Testis (tissue), 3 donors: ENCODE results near the gene COG4. TPM values are rescaled to one million over a fixed set of nuclear protein-coding genes. Genes with fewer than 3 reads are reported as not detected.

Experiments
- DNase-seq: peaks from one replicate; pipeline ENCODE4 v3.0.0-alpha.2; 2019
- H3K27ac ChIP-seq, 2 donors: fragments of 200-600 bp; sonication (generic); one replicate each; pipeline ENCODE4 v1.5.1; 2019
- H3K27me3 ChIP-seq: fragments of 200-600 bp; sonication (generic); one replicate; pipeline ENCODE4 v1.5.1; 2019
- H3K36me3 ChIP-seq: fragments of 200-600 bp; sonication (generic); one replicate; pipeline ENCODE4 v1.5.1; 2017; ENCODE audit warnings: low read depth; ENCODE audit errors: missing control alignments
- H3K4me1 ChIP-seq: fragments of 200-600 bp; sonication (generic); one replicate; pipeline ENCODE4 v1.5.1; 2019
- H3K4me3 ChIP-seq, 2 donors: fragments of 200-600 bp; sonication (generic); one replicate each; pipeline ENCODE4 v1.5.1; 2017 to 2019
- H3K9me3 ChIP-seq: fragments of 200-600 bp; sonication (generic); one replicate; pipeline ENCODE4 v1.5.1; 2017
- POLR2A ChIP-seq: fragments of 450-650 bp; IDR thresholded peaks from one replicate; pipeline ENCODE4 v1.6.1; 2017; ENCODE audit warnings: antibody characterized with exemption, mild to moderate bottlenecking, moderate library complexity
- WGBS, 2 donors: methylation state at CpG; one replicate each; pipeline ENCODE4 v1.1.5; 2018; 5-methylcytosine and 5-hydroxymethylcytosine counted together
- intact Hi-C: fragments of 100-400 bp; cut with DNase I; formaldehyde crosslinking; loops from one replicate; pipeline ENCODE4 v1.15.1; 2023; ENCODE audit warnings: low total_unique reads
- polyA plus RNA-seq: library from polyadenylated mRNA; stranded (reverse); fragments of 350-450 nt; fragmentation: Illumina TruSeq; extraction: RNeasy Lipid Tissue Mini Kit (QIAGEN cat#74804); gene quantifications from one replicate; pipeline ENCODE4 v1.2.3, GENCODE V29; 2014; ENCODE audit warnings: low read depth, low replicate concordance; ENCODE audit not compliant: insufficient read depth
- total RNA-seq, 2 donors: library from RNA; depleted of rRNA; stranded (reverse); fragments of >200 nt; gene quantifications; one replicate each; pipeline ENCODE4 v1.2.3, GENCODE V29; 2016
- TF ChIP-seq, protein P1 (sequence below), 3 experiments: fragments of 450-650 bp in 2 of 3; fragments of 200-600 bp in 1 of 3; sonication (generic) in 1 of 3; IDR thresholded peaks; one replicate each; pipeline ENCODE4 v1.5.1; 2016 to 2019; ENCODE audit warnings: antibody characterized with exemption in 3 of 3, mild to moderate bottlenecking in 2 of 3, moderate library complexity in 1 of 3

The COG4 gene
- total and polyA plus RNA-seq, 3 donors from 2014 or later: 65.9 to 85.9 (median 85.2) TPM

DNA sequence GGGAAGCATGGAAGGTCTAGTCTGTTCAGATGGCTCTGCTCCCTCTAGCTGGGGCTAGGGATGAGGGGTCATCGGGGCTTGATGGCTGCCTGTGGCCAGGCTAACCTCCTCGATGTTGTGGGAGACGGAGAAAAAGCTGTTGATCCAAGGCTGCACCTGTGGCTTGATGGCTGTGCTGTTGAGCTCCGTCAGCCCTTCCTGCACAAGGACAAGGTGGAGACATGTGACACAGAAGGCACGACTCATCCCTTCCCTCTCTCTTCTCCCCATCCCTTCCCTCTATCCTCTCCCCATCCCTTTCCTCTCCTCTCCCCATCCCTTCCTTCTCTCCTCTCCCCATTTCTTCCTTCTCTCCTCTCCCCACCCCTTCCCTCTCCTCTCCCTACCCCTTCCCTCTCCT is 40.7 kb downstream of the COG4 start:
- no peak for DNase-seq
- no peaks in the 10 kb centered on the region for H3K36me3 ChIP-seq
- H3K4me3 ChIP-seq: no peak overlapping the region
- TF ChIP-seq, protein P1, sequence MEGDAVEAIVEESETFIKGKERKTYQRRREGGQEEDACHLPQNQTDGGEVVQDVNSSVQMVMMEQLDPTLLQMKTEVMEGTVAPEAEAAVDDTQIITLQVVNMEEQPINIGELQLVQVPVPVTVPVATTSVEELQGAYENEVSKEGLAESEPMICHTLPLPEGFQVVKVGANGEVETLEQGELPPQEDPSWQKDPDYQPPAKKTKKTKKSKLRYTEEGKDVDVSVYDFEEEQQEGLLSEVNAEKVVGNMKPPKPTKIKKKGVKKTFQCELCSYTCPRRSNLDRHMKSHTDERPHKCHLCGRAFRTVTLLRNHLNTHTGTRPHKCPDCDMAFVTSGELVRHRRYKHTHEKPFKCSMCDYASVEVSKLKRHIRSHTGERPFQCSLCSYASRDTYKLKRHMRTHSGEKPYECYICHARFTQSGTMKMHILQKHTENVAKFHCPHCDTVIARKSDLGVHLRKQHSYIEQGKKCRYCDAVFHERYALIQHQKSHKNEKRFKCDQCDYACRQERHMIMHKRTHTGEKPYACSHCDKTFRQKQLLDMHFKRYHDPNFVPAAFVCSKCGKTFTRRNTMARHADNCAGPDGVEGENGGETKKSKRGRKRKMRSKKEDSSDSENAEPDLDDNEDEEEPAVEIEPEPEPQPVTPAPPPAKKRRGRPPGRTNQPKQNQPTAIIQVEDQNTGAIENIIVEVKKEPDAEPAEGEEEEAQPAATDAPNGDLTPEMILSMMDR (IDR thresholded peaks at IDR 0.05): no peak
- TF ChIP-seq POLR2A: no peak
- H3K27me3 ChIP-seq: no peaks in the 10 kb centered on the region
- 80 to 88% methylated on average over 5 of the region's 5 CpGs for WGBS, 2 donors
- H3K4me1 ChIP-seq: no peaks in the 10 kb centered on the region
- no peak overlapping the region for H3K27ac ChIP-seq
- intact Hi-C loops: no loop called here
- no peaks in the 10 kb centered on the region for H3K9me3 ChIP-seq

DNA sequence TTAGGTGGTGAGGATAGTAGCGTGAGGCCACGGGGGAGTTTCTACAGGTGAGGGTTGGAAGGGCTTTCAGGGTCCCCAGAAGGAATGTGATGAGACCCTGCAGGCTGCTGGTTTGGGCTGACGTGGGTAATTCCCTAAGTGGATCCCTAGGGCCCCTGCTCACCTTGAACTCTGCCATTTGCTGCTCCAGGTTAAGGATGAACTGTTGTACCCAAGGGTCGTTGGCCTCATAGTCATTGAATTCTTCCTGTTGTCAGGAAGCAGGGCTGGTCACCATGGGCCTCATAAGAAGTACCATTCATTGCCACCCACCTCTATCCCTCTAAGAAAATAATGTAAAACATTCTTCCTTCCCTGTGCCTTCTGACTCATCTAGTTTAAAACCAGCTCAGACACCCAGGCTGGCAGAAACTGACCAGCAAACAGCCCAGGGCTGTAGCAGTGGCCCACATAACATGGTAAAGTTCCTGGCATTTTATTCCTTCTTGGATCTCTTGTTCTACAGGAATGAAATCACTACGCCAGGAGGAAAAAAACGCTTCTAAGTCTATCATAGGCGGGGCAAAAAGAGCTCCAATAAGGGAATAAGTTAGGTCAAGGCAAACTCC is 41.3 kb downstream of the COG4 start:
- no peak overlapping the region for H3K4me3 ChIP-seq
- DNase-seq: no peak
- WGBS, 2 donors: 85 to 89% methylated on average over 7 of the region's 7 CpGs
- no peak overlapping the region for H3K27ac ChIP-seq
- H3K4me1 ChIP-seq: no peaks in the 10 kb centered on the region
- no peaks in the 10 kb centered on the region for H3K27me3 ChIP-seq
- intact Hi-C loops: no loop called here
- H3K36me3 ChIP-seq: no peaks in the 10 kb centered on the region
- TF ChIP-seq, protein P1 (IDR thresholded peaks at IDR 0.05): no peak
- TF ChIP-seq POLR2A: no peak
- H3K9me3 ChIP-seq: no peaks in the 10 kb centered on the region

DNA sequence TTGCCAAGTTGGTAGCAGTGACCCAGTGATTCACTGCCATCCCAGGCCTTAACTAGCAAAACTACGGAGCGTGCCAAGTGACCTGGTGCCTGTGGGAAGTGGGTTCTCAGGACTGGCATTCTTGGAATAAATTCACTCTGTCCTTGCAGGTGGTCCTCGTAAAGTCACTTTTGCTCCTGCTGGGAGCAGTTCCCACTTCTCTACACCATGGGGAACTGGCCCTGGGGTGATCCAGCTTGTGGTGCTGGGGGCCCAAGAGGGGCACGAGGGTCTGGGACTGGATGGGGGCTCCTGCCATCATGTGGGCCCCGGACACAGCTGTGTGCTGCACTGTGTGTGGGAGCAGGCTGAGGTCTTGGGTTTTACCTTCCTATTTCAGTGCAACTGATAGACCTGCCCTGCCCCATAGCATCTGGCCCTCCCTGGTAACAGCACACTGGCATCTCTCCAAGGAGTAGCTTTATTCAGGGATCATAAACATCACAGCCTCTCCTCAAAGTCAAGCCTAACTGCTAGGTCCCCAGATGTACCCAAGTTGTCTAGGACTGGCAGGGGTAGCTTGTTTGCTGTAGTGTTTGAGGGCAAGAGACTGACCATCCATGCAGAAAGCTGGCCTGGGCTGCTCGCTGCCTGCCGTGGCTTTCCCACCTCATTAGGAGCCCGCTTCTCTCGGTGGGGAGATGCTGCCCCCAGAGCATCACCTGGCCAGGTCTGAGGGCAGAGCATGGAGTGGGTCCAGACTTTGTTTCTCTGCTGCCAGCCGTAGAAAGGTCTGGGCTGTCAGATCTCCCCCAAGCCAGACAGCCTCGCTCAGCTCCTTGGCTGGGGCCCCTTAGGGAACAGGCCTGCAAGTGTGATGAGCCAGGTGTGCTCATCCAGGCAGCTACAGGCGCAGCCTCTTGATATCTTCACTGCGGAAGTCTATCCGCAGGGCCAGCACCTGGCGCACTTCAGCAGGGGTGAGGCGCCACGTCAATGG is 42.9 kb downstream of the COG4 start:
- intact Hi-C loops: no loop called here
- Histone ChIP-seq H3K4me1 (no peaks in the 10 kb centered on the region), H3K27me3 (no peaks in the 10 kb centered on the region), H3K27ac (no peak overlapping the region), H3K36me3 (no peaks in the 10 kb centered on the region), H3K9me3 (no peaks in the 10 kb centered on the region), H3K4me3 (no peak overlapping the region)
- no peak for DNase-seq
- WGBS, 2 donors: 89 to 92% methylated on average over 13 to 17 of the region's 17 CpGs
- TF ChIP-seq, protein P1 (IDR thresholded peaks at IDR 0.05): no peak
- TF ChIP-seq POLR2A: no peak

DNA sequence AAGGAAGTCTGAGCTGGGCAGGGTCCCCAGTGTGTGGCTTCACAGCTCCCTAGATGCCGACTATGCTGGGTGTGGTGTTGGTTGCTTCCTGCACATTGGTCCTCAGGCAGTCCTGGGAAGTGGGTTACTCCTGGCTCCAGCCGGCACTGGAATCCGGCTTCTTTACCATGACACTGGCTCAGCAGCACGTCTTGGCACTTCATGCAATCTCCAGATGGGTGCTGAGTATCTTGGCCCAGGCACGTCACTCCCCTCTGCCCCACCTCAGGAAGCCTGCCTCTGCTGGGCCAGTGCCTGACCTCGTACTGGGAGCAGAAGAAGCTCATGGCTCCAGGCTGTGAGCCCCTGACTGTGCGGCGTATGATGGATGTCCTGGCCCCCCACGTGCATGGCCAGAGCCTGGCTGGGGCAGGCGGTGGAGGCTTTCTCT is 44.4 kb downstream of the COG4 start:
- no peaks in the 10 kb centered on the region for H3K9me3 ChIP-seq
- intact Hi-C loops: no loop called here
- no peaks in the 10 kb centered on the region for H3K27me3 ChIP-seq
- no peak overlapping the region for H3K27ac ChIP-seq
- H3K36me3 ChIP-seq: no peaks in the 10 kb centered on the region
- 56 to 60% methylated on average over 2 to 10 of the region's 10 CpGs for WGBS, 2 donors
- no peaks in the 10 kb centered on the region for H3K4me1 ChIP-seq
- no peak overlapping the region for H3K4me3 ChIP-seq
- DNase-seq: no peak
- TF ChIP-seq POLR2A: no peak
- TF ChIP-seq, protein P1 (IDR thresholded peaks at IDR 0.05): no peak
